ENCODE measurements around the gene FKBP15. TPM values are rescaled to one million over a fixed set of nuclear protein-coding genes. Genes with fewer than 3 reads are reported as not detected.
A peak's percentile ranks its signal among the peaks of the same experiment; 100 is the strongest.
"Not testable (repeated sequence)": the region's sequence is repeated elsewhere in the genome, so short reads cannot be mapped to it uniquely, and the experiment has no call there.

Gene FKBP15
- total RNA-seq, 2 donors from 2014 or later = 12.5 to 45.6 TPM

- H3K9me3 Mint-ChIP-seq = no peaks in the 10 kb centered on the region
- no peak overlapping the region for H3K27ac Mint-ChIP-seq
- ATAC-seq (no peak), DNase-seq (ENCODE audit: low spot score in 2 of 2) (no peak)
- H3K36me3 Mint-ChIP-seq = peaks cover 0 to 2% of the 10 kb centered on the region in 2 donors
Measured at GRCh38 chr9:113164536-113165300, 56.4 kb downstream of the FKBP15 start.

DNA sequence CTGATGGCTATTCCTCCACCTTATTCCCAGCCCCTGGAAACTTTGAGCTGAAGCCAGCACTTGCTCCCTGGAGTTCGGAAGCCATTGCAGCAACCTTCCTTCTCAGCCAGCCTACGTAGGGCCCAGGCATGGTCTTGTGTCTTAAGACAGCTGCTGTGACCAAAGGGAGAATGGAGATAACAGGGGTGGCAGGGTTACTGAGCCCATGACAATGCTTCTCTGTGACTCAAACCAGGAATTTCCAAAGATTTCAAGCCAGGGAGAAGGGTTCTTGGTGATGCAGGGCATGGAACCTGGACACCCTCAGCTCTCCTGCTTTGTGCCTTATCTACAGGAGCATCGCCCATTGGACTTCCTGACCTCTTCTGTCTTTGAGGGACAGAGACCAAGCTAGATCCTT is 58.1 kb downstream of the FKBP15 start:
- DNase-seq (ENCODE audit: low spot score in 2 of 2) = no peak
- no peak for ATAC-seq
- no peaks in the 10 kb centered on the region for H3K36me3 Mint-ChIP-seq
- H3K9me3 Mint-ChIP-seq = no peaks in the 10 kb centered on the region
- H3K27ac Mint-ChIP-seq = peak overlapping the region in 1 of 2 donors; percentile 16

- Mint-ChIP-seq H3K36me3 (no peaks in the 10 kb centered on the region), H3K27ac (peak overlapping the region in 1 of 2 donors; percentile 8), H3K9me3 (no peaks in the 10 kb centered on the region)
- DNase-seq (ENCODE audit: low spot score in 2 of 2) (no peak), ATAC-seq (no peak)
Measured at GRCh38 chr9:113160571-113160970, 60.5 kb downstream of the FKBP15 start.

DNA sequence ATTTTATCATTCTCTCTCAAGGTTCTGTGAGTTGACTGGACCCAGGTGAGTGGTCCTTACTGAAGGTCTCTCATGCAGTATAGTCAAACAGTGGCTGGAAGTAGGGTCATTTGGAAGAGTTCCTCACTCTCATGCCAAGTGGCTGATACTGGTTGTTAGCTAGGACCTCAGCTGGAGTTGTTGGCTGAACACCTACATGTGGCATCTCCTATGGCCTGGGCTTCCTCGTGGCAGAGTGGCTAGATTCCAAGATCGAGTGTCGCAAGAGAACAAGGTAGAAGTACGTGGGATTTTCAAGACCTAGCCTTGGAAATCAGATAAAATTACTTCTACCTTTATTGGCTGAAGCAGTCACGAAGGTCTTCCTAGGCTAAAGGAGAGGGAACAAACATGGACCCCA is 62.6 kb downstream of the FKBP15 start:
- H3K27ac Mint-ChIP-seq = peak overlapping the region in 1 of 2 donors; percentile 13
- H3K36me3 Mint-ChIP-seq = no peaks in the 10 kb centered on the region

DNA sequence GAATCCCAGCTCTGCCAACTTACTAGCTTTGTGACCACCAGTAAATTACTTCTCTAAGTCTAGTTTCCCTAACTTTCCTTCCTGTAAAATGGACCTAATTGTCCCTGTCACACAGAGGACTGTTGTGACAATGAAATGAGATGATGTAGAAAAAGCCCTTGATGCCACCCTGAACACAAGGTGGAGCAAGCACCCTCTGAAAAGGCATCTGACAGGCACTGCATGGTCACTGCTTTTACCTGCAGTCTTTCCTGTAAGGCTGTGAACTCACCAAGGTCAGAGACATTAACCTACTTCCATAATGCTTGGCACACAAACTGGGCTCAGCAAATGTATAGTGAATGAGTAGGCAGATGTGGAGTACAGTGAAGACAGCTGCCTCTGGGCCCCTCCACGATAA is 64.2 kb downstream of the FKBP15 start:
- Mint-ChIP-seq H3K9me3 (no peaks in the 10 kb centered on the region), H3K27ac (peak overlapping the region in 1 of 2 donors; percentile 86), H3K36me3 (no peaks in the 10 kb centered on the region)
- DNase-seq (ENCODE audit: low spot score in 2 of 2) (no peak), ATAC-seq (no peak)

More for the DNA sequence above, 62.6 kb downstream of the FKBP15 start:
- DNase-seq (ENCODE audit: low spot score in 2 of 2) (no peak), ATAC-seq (no peak)
- H3K9me3 Mint-ChIP-seq = no peaks in the 10 kb centered on the region

DNA sequence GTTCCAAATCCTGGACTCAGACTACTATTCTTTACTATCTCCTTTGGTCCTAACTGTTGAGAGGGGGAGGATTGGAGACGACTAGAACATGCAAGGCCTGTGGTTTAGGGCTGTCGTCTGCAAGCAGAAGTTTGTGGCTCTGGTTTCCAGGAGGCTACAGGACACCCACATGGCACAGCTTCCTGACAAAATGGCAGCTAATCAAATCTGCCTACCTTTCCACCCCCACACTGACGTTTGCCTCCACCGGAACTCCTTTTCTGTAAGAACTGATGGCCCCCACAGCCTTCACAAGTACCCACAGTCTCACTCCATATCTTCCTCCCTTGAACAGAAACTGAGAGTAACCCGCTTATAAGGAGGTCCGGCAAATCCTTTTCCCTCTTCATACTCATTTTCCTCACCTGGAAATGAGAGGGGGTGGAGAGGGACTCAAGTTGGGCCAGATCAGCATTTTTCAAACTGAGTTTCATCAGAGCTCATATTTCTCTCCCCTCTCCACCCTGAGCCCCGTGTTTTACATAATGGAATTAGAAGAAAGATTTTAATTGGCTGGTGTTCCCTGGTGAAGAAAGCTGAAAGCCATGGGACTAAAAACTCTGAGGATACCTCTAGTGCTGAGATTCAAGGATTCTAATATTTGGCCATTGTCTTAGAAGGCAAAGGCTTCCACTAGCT is 65.0 kb downstream of the FKBP15 start:
- peaks cover 0 to 4% of the 10 kb centered on the region in 2 donors for H3K36me3 Mint-ChIP-seq
- H3K27ac Mint-ChIP-seq = peak overlapping the region; percentile 79 to 86
- no peak for DNase-seq (ENCODE audit: low spot score in 2 of 2)
- peak; percentile 19 to 62 for ATAC-seq
- H3K9me3 Mint-ChIP-seq = no peaks in the 10 kb centered on the region

GRCh38 chr9:113154946-113155345 is 66.1 kb downstream of the FKBP15 start:
- ATAC-seq (no peak), DNase-seq (ENCODE audit: low spot score in 2 of 2) (no peak)
- Mint-ChIP-seq H3K9me3 (no peaks in the 10 kb centered on the region), H3K36me3 (peaks cover 0 to 4% of the 10 kb centered on the region in 2 donors), H3K27ac (peak overlapping the region; percentile 75 to 86)

DNA sequence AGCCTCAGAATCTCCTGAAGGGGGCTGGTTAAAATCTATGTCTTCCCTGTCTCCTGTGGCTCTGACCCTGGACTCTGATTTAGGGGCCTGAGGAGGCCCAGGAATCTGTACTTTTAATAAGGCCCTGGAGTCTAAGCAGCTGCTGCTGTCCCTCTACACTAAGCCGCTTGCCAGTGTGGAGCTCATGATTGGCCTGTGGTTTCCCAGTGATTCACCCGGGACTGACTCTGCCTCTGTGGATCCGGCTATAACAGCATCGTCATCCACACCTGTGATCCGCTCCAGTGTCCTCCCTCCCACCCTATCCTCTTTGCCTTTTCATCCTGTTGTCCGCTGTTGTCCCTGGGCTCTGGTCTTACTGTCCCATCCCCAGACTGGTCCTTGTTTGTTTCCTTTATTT is 66.6 kb downstream of the FKBP15 start:
- no peak overlapping the region for H3K27ac Mint-ChIP-seq

DNA sequence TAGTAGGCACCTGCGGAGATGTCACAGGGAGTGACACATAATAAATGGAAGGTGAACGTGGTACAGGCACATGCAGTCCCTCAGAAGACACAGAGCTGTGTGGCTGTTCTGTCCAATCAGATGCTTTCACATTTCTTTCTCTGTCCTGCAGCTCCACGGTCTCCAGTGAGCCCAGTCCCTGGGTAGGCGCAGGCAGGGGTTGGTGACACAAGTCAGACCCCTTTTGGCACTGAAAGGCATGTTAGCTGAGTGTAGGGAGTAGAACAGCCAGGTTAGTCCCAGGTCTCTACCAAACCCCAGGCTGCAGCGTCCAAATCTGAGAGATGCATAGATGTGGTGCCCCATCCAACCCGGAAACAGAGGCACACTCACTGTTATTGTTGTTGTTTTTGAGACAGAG is 67.5 kb downstream of the FKBP15 start:
- no peak overlapping the region for H3K27ac Mint-ChIP-seq
- ATAC-seq = no peak

More for the DNA sequence above, 66.6 kb downstream of the FKBP15 start:
- H3K36me3 Mint-ChIP-seq = peaks cover 0 to 4% of the 10 kb centered on the region in 2 donors
- DNase-seq (ENCODE audit: low spot score in 2 of 2) = no peak
- ATAC-seq = no peak
- H3K9me3 Mint-ChIP-seq = no peaks in the 10 kb centered on the region

GRCh38 chr9:113152699-113153098 is 68.4 kb downstream of the FKBP15 start:
- DNase-seq (ENCODE audit: low spot score in 2 of 2) (no peak), ATAC-seq (no peak)
- Mint-ChIP-seq H3K36me3 (peaks cover 0 to 4% of the 10 kb centered on the region in 2 donors), H3K27ac (peak overlapping the region in 1 of 2 donors; percentile 1), H3K9me3 (no peaks in the 10 kb centered on the region)

More for the DNA sequence above, 67.5 kb downstream of the FKBP15 start:
- H3K9me3 Mint-ChIP-seq = no peaks in the 10 kb centered on the region
- peaks cover 0 to 4% of the 10 kb centered on the region in 2 donors for H3K36me3 Mint-ChIP-seq
- no peak for DNase-seq (ENCODE audit: low spot score in 2 of 2)

- Mint-ChIP-seq H3K27ac (peak overlapping the region in 1 of 2 donors; percentile 76), H3K36me3 (peaks cover 0 to 4% of the 10 kb centered on the region in 2 donors), H3K9me3 (no peaks in the 10 kb centered on the region)
- no peak for DNase-seq (ENCODE audit: low spot score in 2 of 2)
- ATAC-seq = no peak
Measured at GRCh38 chr9:113151696-113152630, 69.1 kb downstream of the FKBP15 start.

DNA sequence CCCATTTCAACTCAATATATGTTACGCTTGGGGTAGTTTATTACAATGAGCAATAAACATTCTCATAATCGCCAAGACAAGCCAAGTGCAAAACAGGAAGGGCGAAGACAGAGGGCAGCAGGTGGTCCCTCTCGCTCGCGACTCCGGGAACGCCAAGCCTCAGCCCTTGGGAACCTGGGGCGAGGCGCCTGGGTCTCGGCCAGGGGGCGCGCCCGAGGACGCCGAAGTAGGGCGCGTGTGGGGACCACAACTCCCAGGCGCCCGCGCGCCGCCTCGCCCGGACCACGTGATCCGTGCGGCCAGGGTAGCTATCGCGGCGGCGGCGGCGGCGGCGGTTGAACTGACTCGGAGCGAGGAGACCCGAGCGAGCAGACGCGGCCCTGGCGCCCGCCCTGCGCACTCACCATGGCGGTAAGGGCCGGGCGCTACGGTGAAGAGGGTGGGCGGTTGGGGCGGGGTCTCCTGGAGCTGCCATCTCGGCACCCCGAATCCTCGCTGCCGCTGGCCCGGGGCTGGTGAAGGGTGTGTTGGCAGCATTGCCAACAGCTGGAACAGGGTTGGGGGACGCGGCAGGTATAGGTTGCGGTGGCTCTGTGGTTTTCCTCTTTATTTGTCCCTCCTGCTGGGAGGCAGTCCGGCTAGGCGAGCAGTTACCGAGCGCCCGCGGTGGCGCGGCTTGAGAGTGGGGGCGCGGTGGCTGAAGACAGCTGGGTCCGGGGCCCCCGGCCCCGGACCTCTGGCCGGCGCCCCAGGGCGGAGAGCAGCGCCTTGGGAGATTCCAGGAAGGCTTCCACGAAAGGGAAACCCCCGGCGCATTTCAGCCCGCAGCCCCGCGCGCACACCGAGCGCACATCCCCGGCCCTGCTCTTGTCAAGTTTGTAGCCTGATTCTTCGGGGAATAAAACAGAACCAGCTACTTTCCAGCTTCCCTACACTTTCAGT is 70.1 kb downstream of the FKBP15 start, which contains the start of gene SLC31A2:
TSS of gene SLC31A2 (plus strand) at position 338 of the 942 bp plus-strand sequence. CDS start at position 406, 68 bp downstream.
- H3K27ac Mint-ChIP-seq = peak within 1 kb of the TSS in 1 of 2 donors; percentile 76
- H3K36me3 Mint-ChIP-seq = peaks cover 0 to 4% of the 10 kb centered on the region in 2 donors
- peak; percentile 96 to 97 for ATAC-seq
- H3K9me3 Mint-ChIP-seq = no peaks in the 10 kb centered on the region
- peak; percentile 84 to 91 for DNase-seq (ENCODE audit: low spot score in 2 of 2)

DNA sequence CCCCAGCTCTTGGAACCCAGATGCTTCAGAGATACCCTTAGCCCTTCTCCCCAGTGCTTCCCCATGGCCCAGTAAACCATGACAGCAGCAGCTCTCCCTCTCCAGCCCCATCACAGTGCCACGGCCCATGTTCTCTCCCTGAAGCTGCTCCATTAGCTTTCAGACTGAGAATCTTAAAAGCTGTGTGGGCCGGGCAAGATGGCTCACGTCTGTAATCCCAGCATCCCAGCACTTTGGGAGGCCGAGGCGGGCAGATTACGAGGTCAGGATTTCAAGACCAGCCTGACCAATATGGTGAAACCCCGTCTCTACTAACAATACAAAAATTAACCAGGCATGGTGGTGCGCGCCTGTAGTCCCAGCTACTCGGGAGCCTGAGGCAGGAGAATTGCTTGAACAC is 71.5 kb downstream of the FKBP15 start:
- DNase-seq (ENCODE audit: low spot score in 2 of 2); H3K9me3 Mint-ChIP-seq; H3K27ac Mint-ChIP-seq; H3K36me3 Mint-ChIP-seq; ATAC-seq: not testable (repeated sequence)

DNA sequence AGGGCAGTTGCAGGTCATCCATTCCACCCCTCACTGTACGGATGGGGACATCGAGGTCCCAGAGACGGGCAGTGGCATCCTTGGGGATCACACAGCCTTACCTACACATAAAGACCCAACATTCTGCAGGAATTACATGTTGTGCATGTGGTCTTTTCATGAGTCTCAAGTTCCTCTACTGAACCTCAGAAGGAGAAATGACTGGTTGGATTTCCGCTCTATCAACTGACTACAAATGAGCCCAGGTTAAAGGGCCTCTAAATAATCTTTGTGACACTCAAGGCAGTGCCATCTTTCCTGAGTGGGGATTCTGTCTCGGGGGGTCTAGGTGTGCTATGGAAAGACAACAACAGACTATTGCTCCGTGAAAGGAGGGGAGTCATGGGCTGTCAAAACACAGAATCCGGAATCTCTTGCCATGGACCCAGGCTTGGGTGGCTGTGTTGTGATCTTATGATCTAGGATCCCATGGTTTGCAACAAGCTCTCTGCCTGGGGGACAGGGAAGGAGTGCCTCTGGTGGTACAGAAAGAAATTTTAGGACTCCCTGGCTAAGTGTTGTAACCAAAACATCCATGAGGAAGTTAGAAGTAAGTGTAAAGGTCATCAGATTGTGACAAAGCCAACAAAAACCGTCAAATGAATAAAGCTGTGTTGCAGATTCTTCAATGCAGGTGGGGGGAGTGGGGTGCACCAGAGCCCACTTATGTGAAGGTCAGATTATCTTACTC is 72.1 kb downstream of the FKBP15 start:
- Mint-ChIP-seq H3K36me3 (peaks cover 0 to 4% of the 10 kb centered on the region in 2 donors), H3K27ac (no peak overlapping the region), H3K9me3 (no peaks in the 10 kb centered on the region)
- ATAC-seq (no peak), DNase-seq (ENCODE audit: low spot score in 2 of 2) (no peak)

GRCh38 chr9:113148372-113148705 is 72.7 kb downstream of the FKBP15 start:
- Mint-ChIP-seq H3K27ac (no peak overlapping the region), H3K9me3 (no peaks in the 10 kb centered on the region), H3K36me3 (peaks cover 0 to 4% of the 10 kb centered on the region in 2 donors)
- ATAC-seq (no peak), DNase-seq (ENCODE audit: low spot score in 2 of 2) (no peak)

Data from activated naive CD4-positive, alpha-beta T cell treated with anti-CD3 and anti-CD28 coated beads, Interleukin-2, amount 50 U/mL, for 72 hours (primary cell).